ENCODE measurements around the gene HAGH. TPM values are rescaled to one million over a fixed set of nuclear protein-coding genes. Genes with fewer than 3 reads are reported as not detected.

The HAGH gene
- total and polyA plus RNA-seq, 9 of the 15 experiments (the other 6 are each of a cell fraction or from before 2014, with no cell fraction given) = 0.46 to 35.1 (median 16.8) TPM

- Histone ChIP-seq H3K27ac (ENCODE audit: extremely low read depth, low read depth, low read length) (no peak overlapping the region), H3K4me2 (ENCODE audit: insufficient read depth, low read length) (no peak overlapping the region), H3K4me1 (replicated peaks in 1 of 2; ENCODE audit: control insufficient read depth in 2 of 2, insufficient read depth in 2 of 2, low read length in 2 of 2) (peaks cover 17 to 95% of the 10 kb centered on the region in 2 experiments; a peak in 4 of 5 replicates), H4K20me1 (replicated peaks; ENCODE audit: control insufficient read depth, insufficient read depth, low read length) (0 out of 2 replicates have a peak, but pooled peaks cover 4% of the 10 kb centered on the region), H3K9ac (ENCODE audit: insufficient read depth in 1 of 2, low read depth in 2 of 2, low read length in 2 of 2) (no peak overlapping the region), H3K9me1 (ENCODE audit: control insufficient read depth, insufficient read depth, low read length) (no peaks in the 10 kb centered on the region), H3K36me3 (ENCODE audit: control insufficient read depth, insufficient read depth, low read length) (peaks cover 86% of the 10 kb centered on the region; the same call in 2 of the 3 replicates), H3K9me3 (replicated peaks; ENCODE audit: control insufficient read depth, insufficient read depth, low read depth, low read length) (no peaks in the 10 kb centered on the region), H3K4me3 (no peak overlapping the region), H3K27me3 (ENCODE audit: control insufficient read depth in 2 of 2, insufficient read depth in 2 of 2, low read length in 2 of 2) (no peaks in the 10 kb centered on the region), H3K79me2 (ENCODE audit: control insufficient read depth, insufficient read depth, low read length) (peaks cover 18% of the 10 kb centered on the region), H2AFZ (ENCODE audit: low read depth, low read length) (no peak overlapping the region)
- ATAC-seq (no peak), FAIRE-seq (no peak), DNase-seq (ENCODE audit: extremely low read depth in 1 of 4, low spot score in 3 of 4) (no peak)
- in situ Hi-C loops (cut with MboI) = no loop called here
- ChIA-PET CTCF (ENCODE audit: low intra/inter-chr PET ratio) (no interaction called here), POLR2A (interaction anchor here (0.7 kb wide), 1 partner anchor 14 kb away, joined by 3 read pairs; no protein-coding TSS in a partner anchor)
- no TSS peak for BruUV-seq (replicated peaks)
- TF ChIP-seq HNRNPL (IDR thresholded peaks at IDR 0.05; ENCODE audit: low read depth, low read length) = no peak
- TF ChIP-seq XRCC5 (IDR thresholded peaks at IDR 0.05; ENCODE audit: low read depth, low read length) = no peak
- TF ChIP-seq POLR3G (IDR thresholded peaks at IDR 0.05; ENCODE audit: extremely low read depth, insufficient read length, insufficient replicate concordance) = no peak
- no peak for TF ChIP-seq MECOM (CRISPR knock-in tag; IDR thresholded peaks at IDR 0.05)
- TF ChIP-seq GTF2F1 (IDR thresholded peaks at IDR 0.05; ENCODE audit: low read depth, low read length) = no peak
- TF ChIP-seq ZNF592 (IDR thresholded peaks at IDR 0.05) = no peak
- no peak for TF ChIP-seq ZNF197 (CRISPR knock-in tag; IDR thresholded peaks at IDR 0.05; ENCODE audit: low read depth)
- no peak for TF ChIP-seq ZNF780A (CRISPR knock-in tag; IDR thresholded peaks at IDR 0.05)
- no peak for TF ChIP-seq NR2F6 (CRISPR knock-in tag; IDR thresholded peaks at IDR 0.05)
- WGBS (ENCODE audit: insufficient coverage, low coverage, missing lambda C conversion rate) = 83% methylated on average over 9 of the region's 18 CpGs
- intact Hi-C loops (cut with micrococcal nuclease) = no loop called here
Observed at GRCh38 chr16:1766701-1767100, 59.9 kb downstream of the HAGH start.

All from K562 (cell line).